Measurements from ENCODE around the gene CASP6.

CASP6 gene

GRCh38 chr4:109702950-109703663 lies at the start of gene CASP6:
CASP6 (minus strand) TSS chr4:109703445; CDS start chr4:109703395, 50 bp downstream.
- in situ Hi-C loops (cut with MboI; ENCODE audit: low sequenced_read_pairs), result no loop called here

GRCh38 chr4:109752525-109752924 lies 49.3 kb upstream of the CASP6 start:
- in situ Hi-C loops (cut with MboI; ENCODE audit: low sequenced_read_pairs), result no loop called here

GRCh38 chr4:109751852-109752251 lies 48.6 kb upstream of the CASP6 start:
- in situ Hi-C loops (cut with MboI; ENCODE audit: low sequenced_read_pairs), result no loop called here

DNA sequence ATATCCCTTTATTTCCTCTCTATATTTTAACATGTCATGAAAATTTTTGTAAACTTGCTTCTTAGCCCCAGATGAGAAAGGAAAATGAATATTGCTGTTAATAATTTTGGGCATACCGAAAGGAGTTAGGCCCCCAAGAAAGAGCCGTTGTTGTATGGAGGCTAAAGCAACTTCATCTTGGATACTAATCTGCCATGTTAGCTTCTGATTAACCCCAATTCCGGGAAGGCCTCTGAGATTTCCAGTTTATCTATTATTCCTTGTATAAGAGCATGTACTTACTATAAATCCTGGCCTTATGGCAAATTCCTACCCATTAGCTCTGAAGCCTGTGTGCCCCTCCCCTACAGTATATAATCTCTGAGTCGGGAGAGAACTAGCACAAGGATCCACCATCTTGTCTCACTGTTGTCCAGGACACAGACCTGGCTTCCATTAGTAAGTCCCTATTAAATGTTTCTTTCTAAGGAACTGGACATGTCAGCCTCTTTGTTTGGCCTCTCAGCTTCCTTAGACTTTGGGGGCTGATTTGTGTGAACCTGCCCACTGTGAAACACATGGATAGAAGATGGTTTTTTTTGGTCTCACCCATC lies 47.5 kb upstream of the CASP6 start:
- in situ Hi-C loops (cut with MboI; ENCODE audit: low sequenced_read_pairs), result no loop called here

GRCh38 chr4:109749388-109750082 lies 46.3 kb upstream of the CASP6 start:
- in situ Hi-C loops (cut with MboI; ENCODE audit: low sequenced_read_pairs), result no loop called here

DNA sequence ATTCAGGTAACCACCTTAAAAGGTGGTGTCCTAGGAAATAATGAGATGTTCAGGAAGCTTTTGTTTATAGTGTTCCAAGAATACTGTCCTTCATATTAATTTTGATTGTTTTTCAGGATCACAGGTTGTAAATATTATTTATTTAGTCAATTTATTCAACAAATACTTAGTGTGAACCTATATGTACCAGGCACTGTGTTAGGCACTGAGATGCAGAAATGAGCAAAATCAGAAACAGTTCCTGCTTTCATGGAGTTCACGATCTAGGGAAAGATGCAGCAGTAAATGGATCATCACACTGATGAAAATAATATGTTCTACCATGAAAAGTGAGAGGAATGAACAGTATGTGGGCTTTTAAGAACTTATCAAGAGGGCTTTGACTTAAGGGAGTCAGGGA lies 44.9 kb upstream of the CASP6 start:
- in situ Hi-C loops (cut with MboI; ENCODE audit: low sequenced_read_pairs), result no loop called here

- in situ Hi-C loops (cut with MboI; ENCODE audit: low sequenced_read_pairs), result no loop called here
Measured at GRCh38 chr4:109746728-109747127, 43.5 kb upstream of the CASP6 start.

- in situ Hi-C loops (cut with MboI; ENCODE audit: low sequenced_read_pairs), result no loop called here
Measured at GRCh38 chr4:109745830-109746229, 42.6 kb upstream of the CASP6 start.

GRCh38 chr4:109739547-109739946 lies 36.3 kb upstream of the CASP6 start:
- in situ Hi-C loops (cut with MboI; ENCODE audit: low sequenced_read_pairs), result no loop called here

- in situ Hi-C loops (cut with MboI; ENCODE audit: low sequenced_read_pairs), result no loop called here
Measured at GRCh38 chr4:109738104-109738872, 35.0 kb upstream of the CASP6 start.

GRCh38 chr4:109735566-109736365 lies 32.5 kb upstream of the CASP6 start:
- in situ Hi-C loops (cut with MboI; ENCODE audit: low sequenced_read_pairs), result no loop called here

DNA sequence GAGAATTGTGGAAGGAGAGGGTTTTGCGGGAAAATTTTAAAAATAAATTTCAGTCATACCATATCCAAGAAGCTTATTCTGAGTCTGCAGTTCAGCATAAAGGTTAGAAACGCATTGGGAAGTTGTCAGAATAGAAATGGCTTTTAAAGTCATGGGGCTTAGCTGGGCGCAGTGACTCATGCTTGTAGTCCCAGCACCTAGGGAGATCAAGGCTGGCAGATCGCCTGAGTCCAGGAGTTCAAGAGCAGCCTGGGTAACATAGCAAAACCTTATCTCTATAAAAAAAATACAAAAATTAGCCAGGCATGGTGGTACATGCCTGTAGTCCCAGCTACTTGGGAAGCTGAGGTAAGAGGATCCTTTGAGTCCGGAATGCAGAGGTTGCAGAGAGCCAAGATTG lies 30.5 kb upstream of the CASP6 start:
- in situ Hi-C loops (cut with MboI; ENCODE audit: low sequenced_read_pairs), result no loop called here

DNA sequence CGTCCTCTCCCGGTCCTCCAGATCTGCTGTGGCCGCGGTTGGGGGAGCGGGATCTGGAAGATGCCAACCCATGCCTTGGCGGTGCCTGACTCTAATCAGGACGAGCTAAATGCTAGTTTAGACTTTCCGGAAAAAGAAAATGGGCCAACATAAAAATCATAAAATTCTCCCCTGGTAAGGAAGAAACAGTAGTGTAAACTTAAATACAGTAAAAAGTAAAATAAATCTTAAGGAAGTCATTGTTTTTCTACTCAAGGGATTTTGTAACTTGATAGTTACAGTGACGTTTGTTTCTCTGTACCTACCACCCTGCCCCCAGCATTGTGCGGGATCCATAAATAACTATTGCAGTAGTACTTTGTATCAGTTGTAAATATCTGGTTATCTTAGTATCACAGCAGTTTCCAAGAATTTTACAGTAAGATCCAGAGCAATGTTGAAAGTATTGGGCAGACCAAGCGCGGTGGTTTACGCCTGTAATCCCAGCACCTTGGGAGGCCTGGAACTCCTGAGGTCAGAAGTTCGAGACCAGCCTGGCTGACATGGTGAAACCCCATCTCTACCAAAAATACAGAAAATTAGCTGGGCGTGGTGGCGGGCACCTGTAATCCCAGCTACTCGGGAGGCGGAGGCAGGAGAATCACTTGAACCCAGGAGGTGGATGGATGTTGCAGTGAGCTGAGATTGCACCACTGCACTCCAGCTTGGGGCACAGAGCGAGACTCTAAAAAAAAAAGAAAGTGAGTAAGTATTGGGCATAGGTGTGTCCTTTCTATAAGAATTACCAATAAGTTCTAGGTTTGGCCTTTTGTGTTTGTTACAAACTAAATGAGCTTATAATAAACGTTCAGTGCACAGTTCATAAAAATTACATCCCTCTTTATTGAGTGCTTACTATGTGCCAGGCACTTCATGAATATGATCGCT lies 27.6 kb upstream of the CASP6 start:
- in situ Hi-C loops (cut with MboI; ENCODE audit: low sequenced_read_pairs), result no loop called here

- in situ Hi-C loops (cut with MboI; ENCODE audit: low sequenced_read_pairs), result no loop called here
Measured at GRCh38 chr4:109729718-109730618, 26.7 kb upstream of the CASP6 start, which contains the start of gene PLA2G12A. PLA2G12A (minus strand) TSS chr4:109730070; CDS start chr4:109729809, 261 bp downstream.

DNA sequence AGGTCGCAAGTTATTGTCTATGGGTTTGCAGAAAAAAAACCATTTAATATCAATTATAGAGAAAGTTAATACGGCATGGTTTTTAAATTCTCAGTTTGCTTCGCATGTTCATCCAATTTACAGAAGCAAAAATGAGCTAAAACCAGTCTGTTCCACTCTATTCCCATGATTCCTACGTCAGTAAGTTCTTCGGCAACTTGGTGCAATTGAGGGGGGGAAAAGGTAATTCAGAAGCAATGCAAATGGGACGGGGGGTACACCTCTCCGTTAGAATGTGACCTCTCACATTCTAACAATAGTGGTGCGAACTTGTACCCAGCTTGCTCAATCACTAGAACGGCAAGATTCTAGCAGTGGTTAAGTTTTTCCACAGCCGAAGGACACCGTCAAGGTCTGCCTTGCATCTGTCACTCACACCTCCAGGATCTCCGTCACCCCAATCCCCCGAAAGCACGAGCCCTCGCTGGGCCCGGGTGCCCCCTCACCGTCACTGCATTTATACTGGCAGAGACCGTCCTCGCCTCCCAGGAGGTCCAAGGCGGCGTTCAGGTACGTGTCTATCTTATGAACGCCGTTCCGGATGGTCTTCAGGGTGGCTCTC lies 26.0 kb upstream of the CASP6 start:
- in situ Hi-C loops (cut with MboI; ENCODE audit: low sequenced_read_pairs), result no loop called here

DNA sequence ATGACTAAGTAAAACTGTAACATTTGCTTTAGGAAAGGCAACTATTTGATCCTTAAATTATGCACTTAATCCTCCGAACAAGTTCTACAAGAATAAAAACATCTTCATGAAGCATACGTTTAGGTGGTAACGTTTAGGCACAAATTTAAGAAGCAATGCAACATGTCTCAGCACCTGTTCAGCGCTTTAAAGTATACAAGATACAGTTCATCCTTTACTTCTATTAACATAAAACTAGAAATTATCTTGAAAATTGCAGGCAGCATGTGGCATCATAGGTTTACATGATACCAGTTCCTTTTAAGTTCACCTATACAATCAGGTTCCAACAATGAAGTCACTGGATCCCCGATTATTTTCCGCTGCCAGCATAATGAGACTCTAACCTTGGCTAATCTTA lies 25.1 kb upstream of the CASP6 start:
- in situ Hi-C loops (cut with MboI; ENCODE audit: low sequenced_read_pairs), result no loop called here

- in situ Hi-C loops (cut with MboI; ENCODE audit: low sequenced_read_pairs), result no loop called here
Measured at GRCh38 chr4:109723110-109723509, 19.9 kb upstream of the CASP6 start.

DNA sequence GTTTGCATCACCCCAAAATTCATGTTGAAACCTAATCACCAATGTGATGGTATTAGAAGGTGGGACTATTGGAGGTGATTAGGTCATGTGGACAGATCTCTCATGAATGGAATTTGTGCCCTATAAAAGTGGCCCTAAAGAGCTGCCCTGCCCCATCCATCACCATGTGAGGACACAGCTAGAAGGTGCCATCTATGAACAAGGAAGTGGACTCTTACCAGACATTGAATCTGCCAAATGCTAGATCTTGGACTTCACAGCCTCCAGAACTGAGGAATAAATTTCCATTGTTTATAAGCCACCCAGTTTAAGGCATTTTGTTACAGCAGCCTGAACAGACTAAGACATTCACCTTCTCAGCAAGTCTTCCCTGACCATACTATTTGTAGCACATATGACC lies 19.1 kb upstream of the CASP6 start:
- in situ Hi-C loops (cut with MboI; ENCODE audit: low sequenced_read_pairs), result no loop called here

Data from HL-60/S4 (cell line).